MM.1S (cell line): ENCODE measurements around the gene PRG3.

Source experiments
- CTCF ChIP-seq: fragments of 300-600 bp; sonication (generic); IDR thresholded peaks from 2 replicates; pipeline ENCODE4 v1.5.1; 2016; ENCODE audit warnings: antibody characterized with exemption, low read length, mixed read lengths
- EZH2 ChIP-seq: fragments of 300-600 bp; sonication (generic); optimal IDR thresholded peaks from 2 replicates; pipeline ENCODE3; 2017; ENCODE audit warnings: low read depth, mild to moderate bottlenecking, antibody characterized with exemption, low read length, mixed read lengths
- EZH2phosphoT487 ChIP-seq: fragments of 300-600 bp; sonication (generic); IDR thresholded peaks from 2 replicates; pipeline ENCODE4 v1.6.1; 2018; ENCODE audit warnings: antibody characterized with exemption, low read length

- no peak for TF ChIP-seq CTCF
- TF ChIP-seq EZH2 = no peak
- no peak for TF ChIP-seq EZH2phosphoT487
These were observed 49.2 kb downstream of the PRG3 start for GRCh38 chr11:57331720-57332119.
